Activated CD4-positive, alpha-beta T cell treated with anti-CD3 and anti-CD28 coated beads for 24 hours (primary cell): ENCODE data around the gene LHFPL6.

Experiments
- DNase-seq, 2 donors: peaks; one replicate each; pipeline ENCODE4 v3.0.0-alpha.2; 2020; ENCODE audit warnings: low read depth in 2 of 2

Gene LHFPL6

GRCh38 chr13:39462906-39463305, 140.1 kb downstream of the LHFPL6 start:
- DNase-seq: no peak

GRCh38 chr13:39462428-39462827, 140.6 kb downstream of the LHFPL6 start:
- DNase-seq: no peak

DNA sequence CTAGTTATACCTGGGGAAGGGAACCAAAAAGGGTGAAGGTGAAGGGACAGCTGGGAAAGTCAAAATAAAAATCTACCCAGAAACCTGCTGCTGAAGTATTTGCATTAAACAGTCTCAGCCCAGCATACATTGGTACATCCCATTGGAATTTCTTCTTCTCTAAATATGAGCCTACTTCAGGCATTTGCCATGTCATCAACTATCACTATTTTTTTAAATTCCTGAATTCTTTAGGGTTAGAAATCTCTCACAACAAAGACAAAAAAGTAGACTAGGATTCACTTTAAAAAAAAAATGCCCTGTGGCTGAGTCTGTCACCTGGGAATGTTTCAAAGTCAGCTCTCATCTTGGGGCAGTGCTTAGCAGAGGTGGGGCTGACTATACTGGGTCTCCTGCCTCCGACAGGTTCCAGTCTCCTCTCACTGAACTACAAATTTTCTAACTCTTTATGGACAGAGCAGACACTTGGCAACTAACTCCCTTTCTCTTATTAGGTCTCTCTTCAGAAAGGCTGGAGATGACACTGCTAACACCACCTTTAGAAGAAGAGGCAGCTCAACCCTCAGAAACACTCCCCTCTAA, 141.2 kb downstream of the LHFPL6 start:
- no peak for DNase-seq

DNA sequence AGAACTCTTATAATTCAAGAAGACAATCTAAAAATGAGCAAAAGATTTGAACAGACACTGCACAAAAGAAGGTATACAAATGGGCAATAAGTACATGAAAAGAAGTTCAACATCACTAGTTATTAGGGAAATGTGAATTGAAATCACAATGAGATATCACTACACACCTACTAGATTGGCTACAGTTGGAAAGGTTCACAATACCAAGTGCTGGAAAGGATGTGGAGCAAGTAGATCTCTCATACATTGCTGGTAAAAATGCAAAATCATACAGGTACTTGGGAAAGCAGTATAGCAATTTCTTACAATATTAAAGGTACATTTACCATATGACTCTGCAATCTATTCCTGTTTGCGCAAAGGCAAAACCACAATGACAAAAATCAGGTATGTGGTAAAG, 145.7 kb downstream of the LHFPL6 start:
- no peak for DNase-seq

DNA sequence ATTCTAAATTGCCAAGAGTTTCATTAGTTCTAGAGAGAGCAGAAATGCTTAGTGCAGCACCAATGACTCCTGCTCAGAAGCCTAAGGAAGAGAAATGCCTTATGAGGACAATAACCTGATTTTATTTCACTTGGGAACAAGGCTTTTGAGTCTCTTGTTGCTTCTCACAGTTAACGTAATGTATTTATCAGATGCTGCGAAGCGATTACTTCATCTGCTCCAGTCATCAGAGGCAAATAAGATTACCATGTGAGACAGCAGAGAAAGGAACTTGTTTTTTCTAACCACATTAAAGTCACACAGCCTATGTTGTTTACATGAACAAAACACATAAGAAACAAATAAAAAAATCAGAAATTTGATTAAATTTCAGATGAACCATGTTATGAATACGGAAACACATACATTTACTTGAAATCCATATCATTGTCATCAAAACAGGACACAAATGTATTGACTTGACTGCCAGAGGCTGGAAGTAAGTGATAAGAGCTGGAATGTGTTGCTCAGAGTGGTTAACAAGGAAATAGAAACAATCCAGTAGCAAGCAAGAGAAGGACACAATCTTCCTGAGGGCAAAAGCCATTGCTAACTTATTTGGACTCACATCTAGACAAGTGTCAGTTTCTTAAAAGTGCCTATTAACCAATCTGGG, 147.3 kb downstream of the LHFPL6 start:
- DNase-seq: no peak

GRCh38 chr13:39452834-39453233, 150.2 kb downstream of the LHFPL6 start:
- no peak for DNase-seq

DNA sequence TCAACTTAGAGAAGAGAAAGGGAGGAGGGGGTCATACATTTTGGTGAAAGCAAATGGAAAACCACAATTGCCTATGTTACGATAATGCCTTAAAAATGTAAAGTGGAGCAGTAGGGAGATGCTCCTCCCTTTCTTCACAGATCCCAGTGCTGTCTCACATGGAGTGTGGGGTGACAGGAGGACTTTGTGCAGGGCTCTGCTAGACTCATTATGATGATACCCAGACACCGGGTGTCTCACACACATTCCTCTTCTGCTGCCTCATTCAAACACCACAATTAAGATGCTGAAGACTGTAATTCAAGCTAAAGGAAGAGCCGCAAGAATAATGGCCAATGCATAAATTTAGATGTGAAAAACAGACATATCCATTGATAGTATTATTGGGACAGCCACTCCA, 150.6 kb downstream of the LHFPL6 start:
- DNase-seq: no peak

DNA sequence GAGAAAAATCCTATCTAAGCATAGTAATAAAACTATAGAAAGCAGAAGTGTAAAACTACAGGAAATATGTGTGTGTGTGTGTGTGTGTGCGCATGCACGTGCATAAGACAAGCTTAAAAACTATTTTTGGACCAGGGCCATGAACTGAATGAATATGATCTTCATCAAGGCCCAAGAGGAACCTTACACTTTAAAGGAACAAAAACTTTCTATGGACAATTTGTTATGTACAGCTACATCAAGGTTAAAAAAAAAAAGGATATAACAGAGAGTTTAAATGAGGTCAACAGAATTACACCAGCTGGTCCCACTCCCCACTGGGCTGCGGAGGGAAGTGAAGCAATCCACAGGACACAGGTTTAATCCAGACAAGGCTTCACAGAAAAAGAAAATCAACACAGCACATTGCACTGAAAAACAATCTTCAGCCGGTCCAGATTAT, 151.1 kb downstream of the LHFPL6 start:
- DNase-seq: no peak

DNA sequence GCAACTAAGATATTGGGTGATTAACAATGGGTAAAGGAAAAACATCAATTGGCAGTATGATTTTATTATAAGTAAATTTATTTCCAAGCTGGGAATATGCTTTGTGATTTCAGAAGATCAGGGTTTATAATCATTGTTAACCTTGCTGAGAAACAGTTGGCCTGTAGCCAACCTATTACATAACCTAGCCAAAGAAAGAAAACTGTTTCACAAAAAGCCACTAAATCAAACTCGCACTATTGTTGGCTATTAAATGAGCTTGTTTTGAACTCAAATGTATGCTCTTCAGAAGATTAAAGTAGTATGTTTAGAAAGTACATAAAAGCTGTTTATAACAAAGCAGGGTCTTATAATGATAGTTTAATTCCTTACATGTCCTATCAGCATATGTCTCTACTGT, 151.7 kb downstream of the LHFPL6 start:
- no peak for DNase-seq

GRCh38 chr13:39450176-39450575, 152.8 kb downstream of the LHFPL6 start:
- no peak for DNase-seq

DNA sequence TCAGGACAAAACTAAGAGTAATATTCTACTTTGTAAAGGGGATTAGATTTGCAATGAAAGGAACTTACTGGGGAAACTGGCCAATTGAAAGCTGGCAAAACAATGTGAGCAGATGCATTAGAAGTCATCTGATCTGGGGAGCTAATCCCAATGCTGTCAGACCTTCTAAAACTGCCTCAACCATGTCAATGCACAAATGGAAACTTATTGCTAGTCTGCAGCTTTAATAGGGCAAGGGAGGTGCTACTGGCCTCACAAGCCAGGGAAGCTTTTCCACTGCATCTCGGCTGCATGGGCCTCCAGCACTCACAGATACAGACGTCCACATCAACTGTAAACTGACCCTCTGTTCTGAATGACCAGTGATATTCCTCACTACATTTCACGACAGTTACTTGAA, 154.2 kb downstream of the LHFPL6 start:
- DNase-seq: no peak

DNA sequence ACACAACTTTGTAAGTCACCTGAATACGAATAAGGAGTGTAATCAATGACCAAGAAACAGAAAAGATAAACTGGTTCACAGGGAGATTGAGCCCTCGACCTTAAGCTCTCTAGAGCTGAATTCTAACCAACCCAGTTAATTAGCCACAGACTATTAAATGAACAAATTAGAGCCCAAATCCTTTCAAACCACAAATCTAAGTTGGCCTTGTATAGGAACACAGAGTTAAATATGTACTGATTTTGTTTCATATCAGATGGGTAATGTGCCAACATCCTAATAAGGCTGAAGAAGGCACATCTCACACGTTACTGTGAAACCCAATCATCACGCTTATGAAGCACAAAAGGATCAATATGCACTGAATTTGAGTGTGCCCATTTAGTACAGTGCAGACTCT, 156.1 kb downstream of the LHFPL6 start:
- DNase-seq: no peak

- no peak for DNase-seq
Observed at GRCh38 chr13:39444866-39445265, 158.1 kb downstream of the LHFPL6 start.

GRCh38 chr13:39433651-39434050, 169.3 kb downstream of the LHFPL6 start:
- no peak for DNase-seq

DNA sequence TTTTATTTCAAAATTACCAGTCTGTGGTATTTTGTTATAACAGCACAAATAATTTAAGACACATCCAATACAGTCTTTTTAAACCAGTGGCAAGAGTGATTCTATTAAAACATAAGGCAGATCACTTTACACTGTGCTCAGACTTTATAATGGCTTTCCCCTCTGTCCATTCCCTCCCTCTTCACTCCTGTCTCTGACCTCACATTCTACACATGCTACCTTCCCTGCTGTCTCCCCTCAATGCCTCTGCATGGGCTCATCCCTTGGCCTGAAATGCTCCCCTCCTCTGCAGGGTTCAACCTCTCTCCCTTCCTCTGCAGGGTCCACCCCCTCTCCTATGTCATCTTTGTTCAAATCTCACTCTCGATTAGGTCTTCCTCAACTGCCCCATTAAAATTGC, 170.8 kb downstream of the LHFPL6 start:
- DNase-seq: no peak

DNA sequence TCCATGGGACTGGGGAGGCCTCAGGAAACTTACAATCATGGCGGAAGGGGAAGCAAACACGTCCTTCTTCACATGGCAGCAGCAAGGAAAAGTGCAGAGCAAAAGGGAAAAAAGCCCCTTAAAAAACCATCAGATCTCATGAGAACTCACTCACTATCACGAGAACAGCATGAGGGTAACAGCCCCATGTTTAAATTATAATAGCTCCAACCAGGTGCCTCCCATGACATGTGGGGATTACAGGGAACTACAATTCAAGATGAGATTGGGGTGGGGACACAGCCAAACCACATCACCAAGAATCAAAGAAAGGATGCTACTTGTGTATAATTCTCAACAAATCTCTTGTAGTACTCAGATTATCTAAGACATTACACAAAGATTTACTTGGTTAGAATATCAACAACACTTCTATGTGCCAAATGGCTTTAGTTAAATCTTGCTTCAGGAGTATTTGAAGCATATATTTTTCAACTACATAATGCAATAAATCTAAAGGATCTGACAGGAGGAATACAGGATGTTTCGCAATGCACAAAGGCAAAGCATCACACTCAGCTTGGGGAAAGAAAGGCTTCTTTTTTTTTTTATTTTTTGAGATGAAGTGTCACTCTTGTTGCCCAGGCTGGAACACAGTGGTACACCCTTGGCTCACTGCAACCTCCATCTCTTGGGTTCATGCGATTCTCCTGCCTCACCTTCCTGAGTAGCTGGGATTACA, 180.0 kb downstream of the LHFPL6 start:
- DNase-seq: no peak

DNA sequence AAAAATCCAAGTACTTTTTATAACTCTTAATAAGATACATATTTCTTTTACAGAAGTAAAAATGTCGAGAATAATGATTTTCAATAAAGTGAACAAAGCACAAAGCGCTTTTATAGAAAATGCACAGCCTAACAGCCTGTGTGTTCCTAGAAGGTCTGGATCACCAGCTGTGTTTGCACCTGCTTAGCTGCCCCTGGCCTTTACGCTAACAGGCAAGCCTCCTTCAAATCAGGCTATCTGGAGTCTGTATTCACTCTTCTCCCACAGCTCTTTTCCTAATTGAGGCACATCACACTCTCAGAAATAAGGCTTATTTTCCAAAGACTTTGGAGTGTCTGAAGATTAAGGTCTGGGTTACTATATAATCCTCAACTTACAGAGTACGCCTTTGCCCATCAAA, 183.1 kb downstream of the LHFPL6 start:
- DNase-seq: no peak

GRCh38 chr13:39419068-39419467, 183.9 kb downstream of the LHFPL6 start:
- DNase-seq: no peak

DNA sequence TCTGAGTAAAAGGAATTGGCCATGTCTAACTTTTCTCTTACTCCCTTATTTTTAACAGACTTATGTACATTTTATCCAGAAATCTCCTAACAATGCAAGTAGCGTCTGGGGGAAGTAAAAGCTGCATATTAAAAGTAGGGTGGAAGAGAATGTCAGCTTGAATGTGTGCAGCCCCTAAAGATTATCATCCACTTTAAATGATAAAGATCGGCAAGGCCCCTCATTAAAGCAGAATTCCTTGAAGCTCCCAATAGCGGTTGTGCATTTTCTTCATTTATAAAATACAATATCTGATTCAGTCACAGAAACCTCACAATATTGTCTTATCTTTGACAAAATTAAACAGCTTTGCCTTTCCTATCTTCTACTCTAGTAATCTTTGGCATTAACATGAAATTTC, 184.6 kb downstream of the LHFPL6 start:
- DNase-seq: no peak

DNA sequence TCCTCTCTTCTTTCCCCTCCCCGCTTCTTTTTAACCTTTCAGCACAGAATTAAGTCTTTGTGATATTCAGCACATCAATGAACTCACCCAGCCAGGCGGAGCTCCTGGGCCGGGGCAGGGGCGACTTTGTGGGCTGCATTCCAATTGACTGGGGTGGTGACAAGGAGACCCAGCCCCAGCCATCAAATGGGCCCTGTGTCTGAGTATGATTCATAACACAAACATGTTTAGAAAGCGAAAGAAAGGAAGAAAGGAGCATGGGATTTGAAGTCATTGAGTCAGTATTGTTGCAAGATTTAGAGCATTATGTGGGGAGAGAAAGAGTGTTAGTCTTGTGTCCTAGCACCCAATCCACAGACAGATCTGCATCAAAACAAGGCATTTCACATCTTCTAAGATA, 185.3 kb downstream of the LHFPL6 start:
- no peak for DNase-seq

GRCh38 chr13:39417131-39417530, 185.9 kb downstream of the LHFPL6 start:
- no peak for DNase-seq

DNA sequence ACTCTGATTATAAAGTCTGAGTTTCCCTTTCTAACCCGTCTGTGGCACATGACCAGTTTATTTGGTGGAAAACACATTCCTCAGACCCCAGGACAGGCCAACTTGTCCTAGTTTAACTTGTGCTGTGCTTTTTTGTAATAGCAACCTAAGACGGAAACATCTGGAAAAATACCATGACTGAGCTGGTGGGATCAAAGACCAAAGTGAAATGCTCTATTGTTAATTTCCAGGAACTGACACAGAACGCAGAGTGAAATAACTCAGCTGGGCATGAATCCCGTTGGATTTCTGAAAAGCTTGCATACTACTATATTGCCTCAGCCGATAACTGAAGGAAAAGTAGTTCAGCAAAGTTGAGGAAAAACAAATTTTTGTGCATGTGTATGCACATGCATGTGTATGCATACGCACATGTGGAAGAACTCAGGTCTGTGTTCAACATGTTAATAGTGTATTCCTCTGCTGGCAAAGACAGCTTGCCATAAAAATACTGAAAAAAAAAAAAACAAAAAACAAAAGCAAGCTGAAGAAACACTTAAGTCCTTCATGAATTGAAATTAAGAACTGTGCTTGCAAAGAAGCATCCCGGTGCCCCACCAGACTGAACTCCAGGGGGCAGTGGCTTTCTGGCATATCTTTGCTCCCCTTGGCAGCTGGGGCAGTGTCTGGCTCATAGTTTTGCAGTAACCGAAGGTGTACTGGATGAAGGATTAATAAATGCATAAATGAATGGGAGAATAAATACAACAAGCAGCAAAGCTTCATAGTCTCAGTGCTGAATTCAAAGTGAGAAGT, 187.8 kb downstream of the LHFPL6 start:
- no peak for DNase-seq
